ENCODE data around the gene PIGQ.
A peak's percentile ranks its signal among the peaks of the same experiment; 100 is the strongest.

The PIGQ gene

DNA sequence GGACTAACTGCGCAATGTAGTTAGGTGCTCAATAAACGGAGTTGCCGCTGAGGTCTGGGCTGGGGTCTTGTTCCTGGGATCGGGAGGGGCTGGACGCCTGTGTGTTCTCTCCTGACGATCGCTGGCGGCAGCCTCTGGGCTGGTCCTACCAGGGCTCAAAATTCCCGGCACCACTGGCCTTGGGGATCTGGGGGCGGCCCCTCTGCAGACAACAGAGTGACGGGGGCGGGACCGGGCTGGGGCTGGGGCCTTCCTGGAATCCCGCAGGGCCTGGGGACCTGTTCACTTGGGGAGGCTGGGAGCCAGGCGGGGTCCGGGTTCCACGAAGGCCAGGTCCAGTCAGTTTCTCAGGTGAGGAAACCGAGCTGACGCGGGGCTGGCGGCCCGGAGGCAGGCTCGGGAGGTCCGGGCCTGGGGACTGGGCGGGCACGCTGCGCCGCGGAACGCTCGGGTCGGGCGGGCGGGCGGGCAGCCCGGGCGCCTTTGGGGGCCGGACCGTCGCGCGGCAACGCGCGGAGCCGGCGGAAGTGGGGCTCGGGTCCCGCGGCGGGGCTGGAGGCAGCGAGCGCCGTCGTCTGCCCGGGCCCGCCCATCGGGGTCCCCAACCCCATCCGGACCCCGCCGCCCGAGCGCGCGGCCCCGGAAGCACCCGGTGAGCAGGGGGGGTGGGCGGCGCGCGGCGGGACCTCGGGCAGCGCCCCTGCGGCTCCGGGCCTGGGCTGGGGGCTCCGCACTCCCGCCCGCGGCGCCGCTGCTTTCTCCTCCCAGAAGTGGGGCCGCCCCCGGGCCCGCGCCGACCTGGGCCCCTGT, at the start of gene PIGQ:
Gene PIGQ, plus strand, starts transcription at position 524 of the 810 bp plus-strand sequence. CDS start 4,107 bp downstream, outside the sequence.
- DNase-seq = peak; percentile 37

DNA sequence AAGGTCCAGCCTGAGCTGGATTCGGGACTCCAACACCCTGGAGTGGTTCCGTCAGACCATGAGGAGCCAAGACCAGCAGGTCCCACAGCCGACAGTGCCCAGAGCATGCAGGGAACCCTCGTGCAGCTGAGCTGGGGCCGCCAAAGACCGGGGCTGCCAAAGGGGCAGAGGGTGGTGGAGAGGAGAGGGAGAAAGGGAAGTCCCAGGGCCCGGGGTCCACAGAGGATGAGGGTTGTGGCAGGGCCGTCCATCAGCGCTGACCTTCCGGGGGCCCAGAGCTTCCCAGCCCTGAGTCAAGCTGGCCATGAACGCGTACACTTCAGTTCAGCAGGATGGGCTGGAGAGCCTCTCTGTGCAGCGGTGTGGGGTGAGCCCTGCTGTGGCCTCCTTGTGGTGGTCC, 48.9 kb upstream of the PIGQ start:
- DNase-seq = no peak

DNA sequence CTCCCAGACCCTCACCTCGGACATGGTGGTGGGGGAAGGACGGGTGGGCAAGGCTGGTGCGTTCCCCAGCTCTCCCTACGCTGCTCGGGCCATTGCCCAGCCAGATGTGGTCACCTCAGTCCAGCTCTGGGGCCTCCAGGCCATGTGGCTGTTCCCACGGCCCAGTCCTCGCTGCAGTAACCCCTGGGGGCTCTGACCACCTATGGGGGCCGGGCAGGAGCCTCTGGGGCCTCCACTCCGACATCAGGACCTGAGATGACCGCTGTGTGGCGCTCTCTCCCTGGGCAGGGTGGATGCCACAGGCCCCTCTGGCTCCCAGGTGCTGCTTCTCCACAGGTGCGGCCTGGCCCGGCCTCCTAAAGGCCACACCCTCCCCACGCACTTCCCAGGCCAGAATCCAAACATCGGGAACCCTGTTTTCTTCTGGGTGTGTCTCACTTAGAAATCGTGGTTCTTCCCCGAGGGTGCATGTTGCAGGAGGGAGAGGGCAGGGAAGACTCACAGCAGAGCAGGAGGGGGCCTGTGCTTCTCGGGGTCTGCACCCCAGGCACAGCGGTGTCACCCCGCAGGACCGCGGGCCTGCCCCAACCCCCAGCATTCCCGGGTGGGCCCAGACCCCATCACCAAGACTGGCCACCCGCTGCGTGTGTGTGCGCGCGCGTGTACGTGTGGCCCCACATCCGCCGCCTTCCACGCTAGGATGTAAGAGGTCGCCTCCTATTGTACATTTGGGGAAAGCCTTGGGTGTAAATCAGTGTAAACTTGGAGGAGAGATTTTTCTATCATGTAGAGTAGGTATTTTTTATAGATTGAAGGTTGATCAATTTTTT, 48.2 kb upstream of the PIGQ start:
- no peak for DNase-seq

GRCh38 chr16:522320-523096, 47.3 kb upstream of the PIGQ start:
- DNase-seq = no peak

DNA sequence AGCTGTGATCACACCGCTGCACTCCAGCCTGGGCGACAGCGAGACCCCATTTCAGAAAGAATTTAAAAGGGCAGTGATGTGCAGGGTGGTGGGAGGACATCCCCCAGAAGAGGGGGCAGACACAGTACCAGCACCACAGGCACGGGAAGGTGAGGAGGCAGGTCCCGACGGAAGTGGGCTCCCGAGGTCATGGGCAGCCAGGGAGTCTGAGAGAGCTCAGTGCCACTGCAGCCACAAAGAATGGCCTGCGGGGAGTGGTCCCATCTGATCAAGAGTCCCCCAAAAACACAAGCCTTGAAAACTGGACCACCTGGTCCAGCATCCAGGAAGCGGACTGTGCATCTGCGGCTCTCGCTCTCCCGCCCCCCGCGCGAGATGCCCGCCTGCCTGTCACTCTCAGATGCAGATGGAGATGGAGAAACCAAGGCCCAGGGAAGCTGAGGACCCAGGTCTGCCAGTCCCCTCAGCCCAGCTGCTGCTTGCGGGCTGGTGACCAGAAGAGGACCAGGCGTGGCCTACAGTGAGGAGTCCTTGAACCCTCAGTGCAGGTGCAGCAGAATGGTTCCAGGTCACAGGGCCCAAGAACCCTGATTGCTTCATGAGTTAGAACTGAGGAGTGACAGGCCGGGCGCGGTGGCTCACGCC, 46.5 kb upstream of the PIGQ start:
- no peak for DNase-seq

- DNase-seq = no peak
These were observed 45.3 kb upstream of the PIGQ start for GRCh38 chr16:524274-525040.

- no peak for DNase-seq
These were observed 44.6 kb upstream of the PIGQ start for GRCh38 chr16:525123-525519.

GRCh38 chr16:525520-526180, 44.1 kb upstream of the PIGQ start:
- no peak for DNase-seq

DNA sequence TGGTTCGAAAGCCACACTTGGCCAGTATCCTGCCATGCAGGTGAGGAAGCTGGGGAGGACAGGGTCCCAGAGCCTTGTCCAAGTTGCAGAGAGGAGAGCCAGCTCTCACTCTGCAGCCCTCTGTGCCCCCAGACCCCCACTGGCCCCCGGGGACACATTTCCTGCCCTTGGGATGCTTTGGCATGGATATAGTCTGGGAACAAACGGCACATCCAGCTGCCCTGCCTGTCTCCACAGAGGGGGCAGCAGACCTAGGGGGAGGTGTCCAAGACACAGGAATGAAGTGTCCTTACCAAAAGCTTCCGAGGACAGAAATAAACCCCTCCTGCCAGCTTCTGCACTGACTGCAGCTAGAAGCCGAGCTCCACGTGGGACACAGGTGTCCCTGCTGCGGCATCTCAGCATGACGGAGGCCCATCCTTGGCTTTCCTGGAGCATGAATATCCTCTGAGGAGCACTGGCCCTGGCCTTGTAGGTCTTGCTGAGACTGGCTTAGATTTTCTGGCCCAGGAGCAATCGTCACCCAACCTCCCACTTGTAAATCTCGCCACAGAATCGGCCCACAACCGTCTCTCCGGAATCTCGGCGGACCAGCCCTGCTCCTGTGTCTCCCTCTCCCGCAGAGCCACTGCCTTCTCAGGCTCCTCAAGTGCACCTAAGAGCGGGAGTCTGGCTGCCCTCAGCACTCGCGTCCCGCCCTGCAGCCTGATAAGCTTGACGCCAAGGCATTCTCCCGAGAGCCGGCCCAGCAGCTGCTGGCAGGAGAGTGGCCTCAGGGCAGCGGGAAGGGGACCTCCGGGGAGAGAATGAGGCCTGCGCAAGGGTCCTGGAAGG, 43.4 kb upstream of the PIGQ start:
- DNase-seq = no peak

DNA sequence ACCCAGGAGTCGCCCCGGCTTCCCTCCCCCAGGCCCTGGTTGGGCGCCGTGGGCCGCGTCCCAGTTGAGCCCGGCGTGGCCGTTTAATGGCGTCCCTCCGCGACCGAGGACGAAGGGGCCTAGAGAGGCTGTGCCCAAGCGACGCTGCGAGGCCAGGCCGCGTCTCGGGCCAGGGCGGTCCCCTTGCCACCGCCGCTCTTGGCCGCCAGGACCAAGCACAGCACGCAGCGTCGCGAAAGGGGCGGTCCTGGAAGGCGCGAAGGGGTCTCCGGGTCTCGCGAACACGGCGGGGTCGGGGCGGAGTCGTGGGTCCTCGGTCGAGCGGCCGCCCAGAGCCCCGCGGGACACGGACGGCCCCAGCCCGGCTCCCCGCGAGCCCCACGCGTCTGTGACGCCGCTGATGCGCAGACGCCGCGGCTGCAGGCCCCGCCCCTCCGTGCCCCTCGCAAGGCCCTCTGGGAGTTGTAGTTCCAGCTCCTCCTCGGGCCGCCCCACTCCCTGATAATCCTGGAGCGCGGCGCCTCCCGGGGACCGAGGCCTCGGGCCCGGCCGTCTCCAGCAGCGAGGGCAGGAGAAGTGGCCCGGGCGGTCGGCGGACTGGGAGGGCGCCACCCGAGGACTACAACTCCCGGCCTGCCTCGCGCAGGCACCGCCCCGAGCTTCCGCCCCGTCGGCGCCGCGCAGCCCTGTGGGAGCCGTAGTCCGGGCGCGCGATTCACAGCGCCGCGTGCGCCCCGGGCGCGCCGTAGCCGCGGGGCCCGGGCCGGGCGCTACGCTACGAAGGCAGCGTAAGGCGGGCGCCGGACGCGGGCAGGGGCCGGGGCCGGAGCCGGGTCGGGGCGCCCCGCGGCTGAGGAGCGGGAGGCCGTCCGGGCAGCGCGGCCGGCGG, 42.5 kb upstream of the PIGQ start, which contains the start of gene CAPN15:
Gene CAPN15, plus strand, starts transcription at position 698 of the 889 bp plus-strand sequence. CDS start 19,127 bp downstream, outside the sequence.
- peak; percentile 93 for DNase-seq

- no peak for DNase-seq
These were observed 41.4 kb upstream of the PIGQ start for GRCh38 chr16:528111-529011.

GRCh38 chr16:529012-529575, 40.7 kb upstream of the PIGQ start:
- DNase-seq = no peak

GRCh38 chr16:530111-530817, 39.5 kb upstream of the PIGQ start:
- DNase-seq = no peak

GRCh38 chr16:531494-532125, 38.2 kb upstream of the PIGQ start:
- no peak for DNase-seq

DNA sequence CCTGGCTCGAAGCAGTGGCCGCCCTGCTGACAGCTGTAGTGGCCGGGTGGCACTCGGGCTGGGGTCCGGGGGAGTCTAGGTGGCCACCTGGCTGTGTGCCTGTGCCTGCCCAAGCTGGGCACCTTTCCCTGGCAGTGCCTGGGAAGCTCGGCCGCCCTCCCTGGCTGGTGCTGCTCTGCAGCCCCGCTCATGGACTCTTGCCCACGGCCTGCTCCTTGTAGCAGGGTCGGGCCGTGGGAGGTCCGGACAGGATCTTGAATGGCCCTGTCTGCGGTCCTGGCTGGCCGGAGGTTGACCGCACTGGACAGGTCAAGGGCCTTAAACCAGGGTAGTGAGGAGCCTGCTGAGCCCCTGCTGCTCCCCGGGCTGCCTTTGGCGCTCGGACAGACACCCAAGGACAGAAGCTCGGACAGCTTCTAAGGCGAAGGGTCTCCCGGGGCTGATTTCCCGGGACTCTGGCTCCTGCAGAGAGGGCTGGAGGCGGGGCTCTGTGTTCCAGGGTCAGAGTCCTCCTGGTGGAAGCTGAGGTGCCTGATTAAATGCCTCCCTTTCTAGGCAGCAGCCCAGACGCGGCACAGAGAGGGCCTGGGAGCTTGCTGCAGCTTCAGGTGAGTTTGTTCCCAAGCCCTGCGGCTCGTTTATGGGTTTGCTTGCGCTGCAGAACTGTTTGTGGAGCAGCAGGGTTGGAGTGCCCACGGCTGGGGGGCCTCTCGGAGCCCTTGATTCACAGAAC, 36.2 kb upstream of the PIGQ start:
- no peak for DNase-seq

- no peak for DNase-seq
These were observed 35.6 kb upstream of the PIGQ start for GRCh38 chr16:534135-534534.
